BJ (cell line): ENCODE results near the gene ELOVL2. TPM values are rescaled to one million over a fixed set of nuclear protein-coding genes. Genes with fewer than 3 reads are reported as not detected.

Source experiments
- CTCF ChIA-PET: fragments of 350-600 bp; formaldehyde crosslinking; extraction: SDS; loops from one replicate; lab custom pipeline; 2021; ENCODE audit warnings: antibody characterized with exemption, inconsistent platforms; lab: Yijun Ruan, JAX
- POLR2A ChIA-PET: fragments of 300-600 bp; sonication (Branson Sonifier 250); formaldehyde crosslinking; extraction: SDS; loops from one replicate; lab custom pipeline; 2021; ENCODE audit warnings: antibody characterized with exemption; lab: Charles Lee
- DNase-seq: peaks from one replicate; pipeline ENCODE4 v3.0.0-alpha.2; 2011; ENCODE audit warnings: low read depth
- H3K27me3 ChIP-seq: 2 replicates; pipeline ENCODE4 v1.6.0; 2011; ENCODE audit warnings: low read length; ENCODE audit not compliant: control insufficient read depth, insufficient read depth
- H3K36me3 ChIP-seq: 2 replicates; pipeline ENCODE4 v1.5.1; 2011; ENCODE audit warnings: low read length; ENCODE audit not compliant: control insufficient read depth, insufficient read depth
- H3K4me3 ChIP-seq: 2 replicates; pipeline ENCODE4 v1.5.1; 2011; ENCODE audit warnings: low read depth, mild to moderate bottlenecking, control low read depth, low read length
- CTCF ChIP-seq: IDR thresholded peaks from 2 replicates; pipeline ENCODE4 v1.5.1; 2011; ENCODE audit warnings: low read depth, mild to moderate bottlenecking, control low read depth, inconsistent platforms, low read length, moderate library complexity; ENCODE audit not compliant: insufficient read depth
- polyA plus RNA-seq: library from polyadenylated mRNA; depleted of rRNA; stranded (reverse); fragments of >200 nt; gene quantifications from 2 replicates; pipeline ENCODE4 v1.2.3, GENCODE V29; 2011

ELOVL2 gene
- polyA plus RNA-seq, 1 experiment = 0.17 TPM

GRCh38 chr6:10962673-10963072 is 81.4 kb downstream of the ELOVL2 start:
- Histone ChIP-seq H3K36me3 (no peaks in the 10 kb centered on the region), H3K27me3 (no peaks in the 10 kb centered on the region), H3K4me3 (no peak overlapping the region)
- POLR2A ChIA-PET = interaction anchor here (0.5 to 0.7 kb wide), 3 partner anchors 75 to 1436 kb away, joined by 3 to 5 read pairs (median 4); no protein-coding TSS in a partner anchor
- peak; percentile 72 for DNase-seq
- CTCF ChIA-PET = interaction anchor here (1.0 to 1.4 kb wide), 2 partner anchors 11 to 107 kb away, joined by 4 to 6 read pairs; no protein-coding TSS in a partner anchor
- no peak for TF ChIP-seq CTCF

GRCh38 chr6:10961837-10962236 is 82.3 kb downstream of the ELOVL2 start:
- ChIA-PET POLR2A (no interaction called here), CTCF (interaction anchor here (0.9 to 1.6 kb wide), 3 partner anchors 10 to 614 kb away, joined by 3 to 6 read pairs (median 4); no protein-coding TSS in a partner anchor)
- TF ChIP-seq CTCF = no peak
- DNase-seq = no peak
- no peaks in the 10 kb centered on the region for H3K36me3 ChIP-seq
- no peaks in the 10 kb centered on the region for H3K27me3 ChIP-seq
- no peak overlapping the region for H3K4me3 ChIP-seq

- POLR2A ChIA-PET = no interaction called here
- Histone ChIP-seq H3K27me3 (no peaks in the 10 kb centered on the region), H3K36me3 (no peaks in the 10 kb centered on the region), H3K4me3 (no peak overlapping the region)
- no peak for TF ChIP-seq CTCF
- DNase-seq = no peak
- CTCF ChIA-PET = interaction anchor here (1.6 kb wide), 1 partner anchor 109 kb away, joined by 3 read pairs; no protein-coding TSS in a partner anchor
These were observed 83.9 kb downstream of the ELOVL2 start for GRCh38 chr6:10960171-10960570.

GRCh38 chr6:10957414-10957886 is 86.7 kb downstream of the ELOVL2 start:
- H3K36me3 ChIP-seq = no peaks in the 10 kb centered on the region
- no peak for DNase-seq
- TF ChIP-seq CTCF = no peak
- no peak overlapping the region for H3K4me3 ChIP-seq
- H3K27me3 ChIP-seq = no peaks in the 10 kb centered on the region
- ChIA-PET CTCF (interaction anchor here (0.6 to 4.4 kb wide), 2 partner anchors 111 to 538 kb away, joined by 3 to 32 read pairs; no protein-coding TSS in a partner anchor), POLR2A (no interaction called here)

- CTCF ChIA-PET = interaction anchor here (0.6 to 4.4 kb wide), 3 partner anchors 112 to 539 kb away, joined by 3 to 32 read pairs (median 3); no protein-coding TSS in a partner anchor
- TF ChIP-seq CTCF = no peak
- POLR2A ChIA-PET = no interaction called here
- Histone ChIP-seq H3K4me3 (no peak overlapping the region), H3K27me3 (no peaks in the 10 kb centered on the region), H3K36me3 (no peaks in the 10 kb centered on the region)
- DNase-seq = no peak
These were observed 87.3 kb downstream of the ELOVL2 start for GRCh38 chr6:10956776-10957175.
